Stimulated activated CD4-positive, alpha-beta T cell treated with anti-CD3 and anti-CD28 coated beads, TNF-alpha, amount 100 ng/mL, for 4 hours (primary cell): ENCODE results near the gene PDCD1.
"Not testable (repeated sequence)": the region's sequence is repeated elsewhere in the genome, so short reads cannot be mapped to it uniquely, and the experiment has no call there.

ENCODE experiments used
- DNase-seq, 3 experiments: peaks; one replicate each; pipeline ENCODE4 v3.0.0-alpha.2; 2020; ENCODE audit warnings: low read depth in 3 of 3

The PDCD1 gene

DNA sequence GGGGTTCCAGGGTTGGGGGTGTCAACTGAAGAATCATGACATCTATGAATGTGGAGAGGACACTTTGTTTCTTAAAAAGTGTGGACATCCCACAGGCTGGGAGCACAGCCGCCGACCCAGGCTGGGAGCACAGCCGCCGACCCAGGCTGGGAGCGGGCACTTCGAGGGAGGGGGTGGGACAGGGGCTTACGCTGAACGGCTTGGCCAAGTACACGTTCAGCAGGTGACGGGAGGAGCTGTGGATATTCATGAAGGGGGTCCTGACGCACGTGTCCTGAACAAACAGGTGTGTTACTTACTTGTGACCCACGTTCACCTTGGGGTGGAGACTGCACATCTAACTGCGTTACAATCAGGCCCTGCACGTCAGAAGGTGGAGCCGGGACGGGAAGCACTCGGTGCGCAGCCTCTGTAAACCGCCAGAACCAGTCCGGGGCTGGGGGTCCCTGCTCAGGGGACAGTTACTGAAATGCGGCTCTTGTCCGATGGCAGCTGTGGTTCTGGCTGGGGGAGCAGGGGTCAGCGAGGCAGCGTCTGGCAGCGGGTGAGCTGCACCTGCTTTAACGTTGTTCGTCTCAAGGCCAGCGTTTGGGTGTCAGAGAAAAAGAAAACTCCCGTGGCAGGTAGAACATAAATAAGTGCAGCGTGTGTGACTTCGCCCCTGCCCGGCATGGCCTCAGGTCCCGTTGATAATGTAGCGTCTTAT lies 58.3 kb downstream of the PDCD1 start:
- not testable (repeated sequence) for DNase-seq
